ENCODE results near the gene RASAL1.
A peak's percentile ranks its signal among the peaks of the same experiment; 100 is the strongest.

The RASAL1 gene

DNA sequence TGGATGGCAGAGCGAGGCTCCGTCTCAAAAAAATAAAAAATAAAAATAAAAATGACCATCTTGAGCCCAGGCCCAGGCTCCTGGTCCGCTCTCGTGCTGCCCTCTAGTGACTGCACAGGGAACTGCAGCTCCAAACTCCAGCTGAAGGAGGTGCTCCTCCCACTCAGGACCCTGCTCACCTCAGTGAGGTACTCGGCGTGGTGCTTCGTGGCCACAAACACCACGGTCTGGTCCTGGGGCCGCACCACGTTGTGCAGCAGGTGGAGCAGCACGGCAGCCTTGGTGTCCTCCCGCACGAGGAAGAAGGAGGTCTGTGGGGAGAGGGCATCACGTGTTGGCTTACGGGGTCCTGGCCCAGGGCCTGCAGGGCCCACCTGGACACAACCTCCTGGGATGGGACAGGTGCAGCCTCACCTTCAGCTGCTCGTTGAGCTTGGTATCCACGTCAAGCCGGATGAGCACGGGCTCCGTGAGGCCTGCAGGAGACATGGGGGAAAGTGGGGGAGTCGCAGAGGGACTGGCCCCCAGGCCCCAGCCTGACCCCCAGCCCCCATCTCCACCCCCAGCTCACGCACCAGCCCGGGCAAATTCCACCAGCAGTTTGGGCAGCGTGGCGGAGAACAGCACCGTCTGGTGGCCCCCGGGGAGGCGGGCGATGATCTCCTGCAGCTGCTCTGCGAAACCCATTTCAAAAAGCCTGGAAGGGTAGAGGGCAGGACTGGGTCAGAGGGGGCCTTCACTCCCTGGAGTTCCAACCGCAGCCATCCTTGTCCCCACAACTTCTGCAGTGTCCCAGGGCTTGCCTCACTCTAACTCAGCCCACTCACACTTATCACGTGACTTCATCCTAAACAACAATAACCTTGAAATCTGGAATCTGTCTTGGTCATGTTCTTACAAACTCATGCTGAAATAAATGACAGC is 39.2 kb upstream of the RASAL1 start:
- Histone ChIP-seq H3K4me3 (ENCODE audit: low read length) (no peak overlapping the region), H3K9ac (ENCODE audit: low read length) (peak overlapping the region; percentile 52), H3K36me3 (replicated peaks; ENCODE audit: low read depth, low read length) (peaks cover 68% of the 10 kb centered on the region), H4K20me1 (ENCODE audit: insufficient read depth, low read length) (no peaks in the 10 kb centered on the region), H3K4me2 (ENCODE audit: low read length) (peak overlapping the region; percentile 38; the same call in 1 of the 2 replicates), H3K4me1 (ENCODE audit: low read length) (peaks cover 49% of the 10 kb centered on the region), H3K27me3 (ENCODE audit: low read depth, low read length) (no peaks in the 10 kb centered on the region), H3K9me3 (ENCODE audit: insufficient read depth, low read length) (peaks cover 4% of the 10 kb centered on the region; the same call in 1 of the 2 replicates), H3K27ac (ENCODE audit: low read length) (peak overlapping the region; percentile 90), H3K79me2 (ENCODE audit: low read length) (no peaks in the 10 kb centered on the region; the same call in 1 of the 2 replicates), H2AFZ (ENCODE audit: low read depth, low read length) (no peak overlapping the region)
- TF ChIP-seq, protein P1, sequence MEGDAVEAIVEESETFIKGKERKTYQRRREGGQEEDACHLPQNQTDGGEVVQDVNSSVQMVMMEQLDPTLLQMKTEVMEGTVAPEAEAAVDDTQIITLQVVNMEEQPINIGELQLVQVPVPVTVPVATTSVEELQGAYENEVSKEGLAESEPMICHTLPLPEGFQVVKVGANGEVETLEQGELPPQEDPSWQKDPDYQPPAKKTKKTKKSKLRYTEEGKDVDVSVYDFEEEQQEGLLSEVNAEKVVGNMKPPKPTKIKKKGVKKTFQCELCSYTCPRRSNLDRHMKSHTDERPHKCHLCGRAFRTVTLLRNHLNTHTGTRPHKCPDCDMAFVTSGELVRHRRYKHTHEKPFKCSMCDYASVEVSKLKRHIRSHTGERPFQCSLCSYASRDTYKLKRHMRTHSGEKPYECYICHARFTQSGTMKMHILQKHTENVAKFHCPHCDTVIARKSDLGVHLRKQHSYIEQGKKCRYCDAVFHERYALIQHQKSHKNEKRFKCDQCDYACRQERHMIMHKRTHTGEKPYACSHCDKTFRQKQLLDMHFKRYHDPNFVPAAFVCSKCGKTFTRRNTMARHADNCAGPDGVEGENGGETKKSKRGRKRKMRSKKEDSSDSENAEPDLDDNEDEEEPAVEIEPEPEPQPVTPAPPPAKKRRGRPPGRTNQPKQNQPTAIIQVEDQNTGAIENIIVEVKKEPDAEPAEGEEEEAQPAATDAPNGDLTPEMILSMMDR (IDR thresholded peaks at IDR 0.05; ENCODE audit: low read depth, low read length) = peak; percentile 85
- TF ChIP-seq EZH2phosphoT487 (IDR thresholded peaks at IDR 0.05; ENCODE audit: low read depth) = no peak

DNA sequence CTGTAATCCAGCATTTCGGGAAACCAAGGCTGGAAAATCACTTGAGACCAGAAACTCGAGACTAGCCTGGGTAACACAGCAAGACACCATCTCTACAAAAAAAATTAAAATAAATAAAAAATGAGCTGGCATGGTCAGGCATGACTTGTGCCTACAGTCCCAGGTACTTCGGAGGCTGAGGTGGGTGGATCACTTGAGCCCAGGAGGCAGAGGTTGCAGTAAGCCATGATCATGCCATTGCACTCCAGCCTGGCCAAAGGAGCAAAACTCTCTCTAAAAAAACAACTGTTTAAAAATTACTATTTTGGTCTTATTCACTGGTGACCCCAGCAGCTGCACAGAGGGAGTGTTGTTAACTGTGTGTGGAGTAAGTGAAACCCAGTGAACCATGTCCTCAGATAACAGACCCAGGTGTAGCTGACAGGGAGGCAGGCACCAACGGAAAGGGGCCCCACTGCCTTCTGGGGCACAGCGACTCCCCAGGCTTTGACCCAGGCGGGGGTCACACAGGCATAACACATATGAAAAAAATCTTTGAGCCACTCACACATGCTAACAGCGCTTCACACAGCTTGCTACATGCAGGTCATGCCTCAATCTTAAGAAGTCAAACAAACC is 37.6 kb upstream of the RASAL1 start:
- H4K20me1 ChIP-seq (ENCODE audit: insufficient read depth, low read length) = no peaks in the 10 kb centered on the region
- H3K4me3 ChIP-seq (ENCODE audit: low read length) = no peak overlapping the region
- peak overlapping the region; percentile 52 for H3K9ac ChIP-seq (ENCODE audit: low read length)
- peaks cover 60% of the 10 kb centered on the region for H3K36me3 ChIP-seq (replicated peaks; ENCODE audit: low read depth, low read length)
- H3K79me2 ChIP-seq (ENCODE audit: low read length) = no peaks in the 10 kb centered on the region
- TF ChIP-seq, protein P1 (IDR thresholded peaks at IDR 0.05; ENCODE audit: low read depth, low read length) = no peak
- TF ChIP-seq EZH2phosphoT487 (IDR thresholded peaks at IDR 0.05; ENCODE audit: low read depth) = no peak
- H3K4me2 ChIP-seq (ENCODE audit: low read length) = peak overlapping the region; percentile 38
- H3K4me1 ChIP-seq (ENCODE audit: low read length) = peaks cover 49% of the 10 kb centered on the region
- peak overlapping the region; percentile 90 for H3K27ac ChIP-seq (ENCODE audit: low read length)
- H3K9me3 ChIP-seq (ENCODE audit: insufficient read depth, low read length) = peaks cover 4% of the 10 kb centered on the region; the same call in 1 of the 2 replicates
- no peaks in the 10 kb centered on the region for H3K27me3 ChIP-seq (ENCODE audit: low read depth, low read length)
- H2AFZ ChIP-seq (ENCODE audit: low read depth, low read length) = no peak overlapping the region

DNA sequence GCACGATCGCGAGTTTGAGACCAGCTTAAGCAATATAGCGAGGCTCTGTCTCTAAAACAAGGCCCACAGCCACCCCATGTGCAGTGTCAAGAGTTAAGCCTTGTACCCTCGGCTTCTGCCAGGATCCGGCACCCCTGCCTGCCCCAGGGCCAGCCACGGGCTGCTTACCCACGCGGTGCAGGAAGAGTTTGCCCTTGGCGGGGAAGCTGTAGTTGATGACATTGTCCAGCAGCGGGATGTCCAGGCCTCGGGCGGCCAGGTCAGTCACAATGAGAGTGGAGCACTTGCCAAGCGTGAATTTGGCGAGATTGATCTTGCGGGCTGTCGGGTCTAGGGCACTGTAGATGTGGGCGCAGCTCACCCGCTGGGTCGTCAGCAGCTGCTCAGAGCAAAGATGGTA is 36.6 kb upstream of the RASAL1 start:
- Histone ChIP-seq H3K9ac (ENCODE audit: low read length) (peak overlapping the region; percentile 52; the same call in 1 of the 2 replicates), H3K4me3 (ENCODE audit: low read length) (no peak overlapping the region), H3K4me1 (ENCODE audit: low read length) (peaks cover 49% of the 10 kb centered on the region), H2AFZ (ENCODE audit: low read depth, low read length) (no peak overlapping the region), H3K27ac (ENCODE audit: low read length) (peak overlapping the region; percentile 90), H3K4me2 (ENCODE audit: low read length) (no peak overlapping the region), H3K79me2 (ENCODE audit: low read length) (no peaks in the 10 kb centered on the region), H3K9me3 (ENCODE audit: insufficient read depth, low read length) (peaks cover 4% of the 10 kb centered on the region; the same call in 1 of the 2 replicates), H4K20me1 (ENCODE audit: insufficient read depth, low read length) (no peaks in the 10 kb centered on the region), H3K27me3 (ENCODE audit: low read depth, low read length) (no peaks in the 10 kb centered on the region), H3K36me3 (replicated peaks; ENCODE audit: low read depth, low read length) (peaks cover 51% of the 10 kb centered on the region)
- TF ChIP-seq, protein P1 (IDR thresholded peaks at IDR 0.05; ENCODE audit: low read depth, low read length) = no peak
- no peak for TF ChIP-seq EZH2phosphoT487 (IDR thresholded peaks at IDR 0.05; ENCODE audit: low read depth)

DNA sequence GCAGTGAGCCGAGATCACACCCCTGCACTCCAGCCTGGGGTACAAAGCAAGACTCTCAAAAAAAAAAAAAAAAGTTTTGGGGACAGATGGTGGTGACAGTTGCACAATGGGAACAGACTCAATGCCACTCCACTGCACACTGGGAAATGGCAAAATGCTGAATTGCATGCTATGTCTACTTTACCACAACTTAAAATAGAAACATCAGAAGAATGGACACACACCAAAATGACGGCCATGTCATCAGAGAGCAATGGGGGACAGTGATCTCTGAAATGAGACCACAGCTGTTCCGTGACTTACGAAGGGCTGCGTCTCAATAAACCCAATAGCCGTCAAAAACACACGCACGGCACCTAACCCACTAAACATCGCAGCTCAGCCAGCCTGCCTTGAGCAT is 36.0 kb upstream of the RASAL1 start:
- Histone ChIP-seq H3K27me3 (ENCODE audit: low read depth, low read length) (no peaks in the 10 kb centered on the region), H3K9me3 (ENCODE audit: insufficient read depth, low read length) (peaks cover 4% of the 10 kb centered on the region; the same call in 1 of the 2 replicates), H3K9ac (ENCODE audit: low read length) (no peak overlapping the region), H3K36me3 (replicated peaks; ENCODE audit: low read depth, low read length) (peaks cover 48% of the 10 kb centered on the region), H3K79me2 (ENCODE audit: low read length) (no peaks in the 10 kb centered on the region), H3K27ac (ENCODE audit: low read length) (peak overlapping the region; percentile 90), H2AFZ (ENCODE audit: low read depth, low read length) (no peak overlapping the region), H4K20me1 (ENCODE audit: insufficient read depth, low read length) (no peaks in the 10 kb centered on the region), H3K4me1 (ENCODE audit: low read length) (peaks cover 49% of the 10 kb centered on the region), H3K4me2 (ENCODE audit: low read length) (peak overlapping the region; percentile 42; the same call in 1 of the 2 replicates), H3K4me3 (ENCODE audit: low read length) (no peak overlapping the region)
- TF ChIP-seq, protein P1 (IDR thresholded peaks at IDR 0.05; ENCODE audit: low read depth, low read length) = no peak
- no peak for TF ChIP-seq EZH2phosphoT487 (IDR thresholded peaks at IDR 0.05; ENCODE audit: low read depth)
